CD4-positive, alpha-beta T cell treated with Interferon alpha-2 for 1 hour (primary cell): ENCODE measurements around the gene NRIP1.
A peak's percentile ranks its signal among the peaks of the same experiment; 100 is the strongest.

Source experiments
- DNase-seq, 2 donors: peaks; one replicate each; pipeline ENCODE4 v3.0.0-alpha.2; 2020 to 2022

NRIP1 gene, protein sequence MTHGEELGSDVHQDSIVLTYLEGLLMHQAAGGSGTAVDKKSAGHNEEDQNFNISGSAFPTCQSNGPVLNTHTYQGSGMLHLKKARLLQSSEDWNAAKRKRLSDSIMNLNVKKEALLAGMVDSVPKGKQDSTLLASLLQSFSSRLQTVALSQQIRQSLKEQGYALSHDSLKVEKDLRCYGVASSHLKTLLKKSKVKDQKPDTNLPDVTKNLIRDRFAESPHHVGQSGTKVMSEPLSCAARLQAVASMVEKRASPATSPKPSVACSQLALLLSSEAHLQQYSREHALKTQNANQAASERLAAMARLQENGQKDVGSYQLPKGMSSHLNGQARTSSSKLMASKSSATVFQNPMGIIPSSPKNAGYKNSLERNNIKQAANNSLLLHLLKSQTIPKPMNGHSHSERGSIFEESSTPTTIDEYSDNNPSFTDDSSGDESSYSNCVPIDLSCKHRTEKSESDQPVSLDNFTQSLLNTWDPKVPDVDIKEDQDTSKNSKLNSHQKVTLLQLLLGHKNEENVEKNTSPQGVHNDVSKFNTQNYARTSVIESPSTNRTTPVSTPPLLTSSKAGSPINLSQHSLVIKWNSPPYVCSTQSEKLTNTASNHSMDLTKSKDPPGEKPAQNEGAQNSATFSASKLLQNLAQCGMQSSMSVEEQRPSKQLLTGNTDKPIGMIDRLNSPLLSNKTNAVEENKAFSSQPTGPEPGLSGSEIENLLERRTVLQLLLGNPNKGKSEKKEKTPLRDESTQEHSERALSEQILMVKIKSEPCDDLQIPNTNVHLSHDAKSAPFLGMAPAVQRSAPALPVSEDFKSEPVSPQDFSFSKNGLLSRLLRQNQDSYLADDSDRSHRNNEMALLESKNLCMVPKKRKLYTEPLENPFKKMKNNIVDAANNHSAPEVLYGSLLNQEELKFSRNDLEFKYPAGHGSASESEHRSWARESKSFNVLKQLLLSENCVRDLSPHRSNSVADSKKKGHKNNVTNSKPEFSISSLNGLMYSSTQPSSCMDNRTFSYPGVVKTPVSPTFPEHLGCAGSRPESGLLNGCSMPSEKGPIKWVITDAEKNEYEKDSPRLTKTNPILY (N-terminal part only)

GRCh38 chr21:15064576-15065391, at the start of gene NRIP1:
Gene NRIP1, minus strand, starts transcription at chr21:15065000. Its CDS starts 96,808 bp downstream, at chr21:14968192.
- peak; percentile 87 to 88 for DNase-seq

DNA sequence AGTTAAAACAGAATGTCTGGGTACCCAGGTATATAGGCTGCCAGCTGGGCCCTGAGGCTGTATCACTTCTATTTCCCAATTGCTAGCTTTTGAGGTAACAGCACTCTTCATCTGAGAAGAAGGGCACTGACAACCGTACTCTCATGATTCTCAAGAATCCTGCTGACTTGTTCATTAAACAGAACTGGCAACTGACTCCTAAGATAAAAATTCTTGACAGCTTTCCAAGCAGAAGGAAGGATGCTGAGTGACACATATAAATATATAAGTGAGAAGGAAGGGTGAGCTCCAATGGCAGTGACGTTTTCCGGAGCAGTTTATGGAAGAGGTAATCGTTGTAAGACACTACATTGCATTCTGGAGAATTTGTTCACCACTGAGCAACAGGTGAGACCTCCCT, 48.1 kb upstream of the NRIP1 start:
- DNase-seq = no peak

- DNase-seq = no peak
Observed at GRCh38 chr21:15108801-15109200, 44.0 kb upstream of the NRIP1 start.

GRCh38 chr21:15104470-15104869, 39.7 kb upstream of the NRIP1 start:
- DNase-seq = no peak

GRCh38 chr21:15098908-15099307, 34.1 kb upstream of the NRIP1 start:
- DNase-seq = no peak

DNA sequence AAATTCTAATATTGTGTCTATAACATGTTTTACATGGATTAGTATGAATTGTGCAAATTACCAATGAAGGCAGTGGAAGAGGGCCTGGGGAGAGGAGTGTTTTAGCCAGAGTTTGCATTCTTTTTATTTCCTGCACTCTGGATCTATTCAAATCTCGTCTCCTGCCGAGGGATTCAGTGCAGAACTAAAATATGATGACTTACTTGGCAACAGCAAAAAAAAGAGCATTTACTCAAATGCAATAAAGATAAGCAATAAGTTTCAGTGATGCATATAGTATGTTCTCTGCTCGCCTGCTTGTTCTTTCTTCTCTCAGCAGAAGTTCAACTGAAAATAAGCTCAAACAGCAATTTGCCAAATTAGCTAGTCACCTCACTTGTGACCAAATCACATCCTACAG, 33.4 kb upstream of the NRIP1 start:
- no peak for DNase-seq

DNA sequence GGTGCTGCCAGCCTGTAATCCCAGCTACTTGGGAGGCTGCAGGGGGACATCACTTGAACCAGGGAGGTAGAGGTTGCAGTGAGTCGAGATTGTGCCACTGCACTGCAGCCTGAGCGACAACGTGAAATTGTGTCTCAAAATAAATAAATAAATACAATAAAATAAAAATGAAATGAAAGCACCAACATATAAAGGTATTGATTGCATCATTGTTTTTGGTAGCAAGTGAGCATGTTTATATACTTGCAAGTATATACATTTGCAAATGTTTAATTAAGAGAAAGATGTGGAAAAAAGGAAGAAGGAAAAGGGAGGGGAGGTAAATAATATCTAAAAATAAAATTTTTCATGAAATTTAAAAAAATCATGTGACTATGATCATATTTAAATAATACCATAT, 32.8 kb upstream of the NRIP1 start:
- no peak for DNase-seq

- DNase-seq = no peak
Observed at GRCh38 chr21:15096146-15096545, 31.3 kb upstream of the NRIP1 start.

GRCh38 chr21:15095326-15095725, 30.5 kb upstream of the NRIP1 start:
- no peak for DNase-seq

- DNase-seq = no peak
Observed at GRCh38 chr21:15094706-15095105, 29.9 kb upstream of the NRIP1 start.

- no peak for DNase-seq
Observed at GRCh38 chr21:15093216-15093615, 28.4 kb upstream of the NRIP1 start.

- DNase-seq = no peak
Observed at GRCh38 chr21:15092745-15093144, 27.9 kb upstream of the NRIP1 start.

DNA sequence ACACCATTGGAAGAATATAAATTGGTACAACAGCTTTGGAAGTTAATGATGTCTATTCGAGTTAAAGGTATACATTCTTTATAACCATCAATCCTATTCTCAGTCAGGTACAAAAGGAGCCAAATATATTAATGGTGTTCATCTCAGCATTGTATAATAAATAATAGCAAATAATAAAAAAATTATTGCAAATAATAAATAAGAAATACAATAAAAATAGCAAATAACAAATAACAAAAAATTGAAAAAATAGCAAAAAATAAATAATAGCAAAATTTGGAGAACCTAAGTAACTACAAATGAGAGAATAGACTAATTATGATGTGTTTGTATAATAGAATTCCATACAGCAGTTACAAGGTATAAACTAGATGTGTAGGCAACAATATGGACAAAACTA, 25.6 kb upstream of the NRIP1 start:
- DNase-seq = no peak

GRCh38 chr21:15088488-15088887, 23.7 kb upstream of the NRIP1 start:
- DNase-seq = no peak

- no peak for DNase-seq
Observed at GRCh38 chr21:15084668-15085067, 19.9 kb upstream of the NRIP1 start.

- no peak for DNase-seq
Observed at GRCh38 chr21:15080526-15080925, 15.7 kb upstream of the NRIP1 start.

- DNase-seq = no peak
Observed at GRCh38 chr21:15079269-15079668, 14.5 kb upstream of the NRIP1 start.

- DNase-seq = no peak
Observed at GRCh38 chr21:15078180-15078579, 13.4 kb upstream of the NRIP1 start.

- DNase-seq = no peak
Observed at GRCh38 chr21:15077529-15078145, 12.8 kb upstream of the NRIP1 start.

DNA sequence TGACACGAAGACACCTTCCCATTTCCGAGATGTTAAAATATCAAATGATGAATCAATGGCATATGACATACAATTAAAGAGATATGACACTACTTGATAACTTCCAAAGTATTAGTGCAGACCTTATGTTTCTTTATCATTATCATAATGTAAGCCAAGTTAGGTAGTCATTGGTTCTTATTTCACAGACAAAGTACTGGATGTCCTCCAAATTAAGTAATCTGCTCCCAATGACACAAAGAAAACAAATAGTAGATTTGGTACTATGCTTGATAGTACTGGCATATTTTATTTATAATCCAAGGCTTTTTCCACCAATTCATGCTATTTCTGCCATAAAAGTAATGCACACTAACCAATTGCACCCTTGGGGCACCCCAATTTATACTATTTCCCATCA, 11.9 kb upstream of the NRIP1 start:
- no peak for DNase-seq

DNA sequence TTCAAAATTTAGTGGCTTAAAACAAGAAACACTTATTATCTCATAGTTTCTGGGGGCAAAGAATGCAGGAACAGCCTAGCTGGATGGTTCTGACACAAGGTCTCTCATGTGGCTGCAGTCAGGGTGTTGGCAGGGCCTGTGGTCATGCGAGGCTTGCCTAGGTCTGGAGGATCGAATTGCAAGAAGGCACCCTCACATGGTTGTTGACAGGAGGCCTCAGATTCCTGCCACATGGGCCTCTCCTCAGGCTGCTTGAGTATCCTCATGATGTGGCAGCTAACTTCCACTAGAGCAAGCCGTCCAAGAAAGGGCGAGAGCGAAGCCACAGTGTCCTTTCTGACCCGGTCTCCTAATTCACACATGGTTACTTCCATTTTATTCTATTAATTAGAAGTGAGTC, 6.2 kb upstream of the NRIP1 start:
- DNase-seq = no peak

- DNase-seq = no peak
Observed at GRCh38 chr21:15066123-15066575, 1.3 kb upstream of the NRIP1 start.
